ENCODE measurements around the gene TALDO1. TPM values are rescaled to one million over a fixed set of nuclear protein-coding genes. Genes with fewer than 3 reads are reported as not detected.

The TALDO1 gene
- total RNA-seq, 4 donors from 2014 or later, result 203 to 323 (median 241) TPM

- 33 to 45% methylated on average over 17 to 26 of the region's 30 CpGs for WGBS, 2 donors
- H3K4me1 ChIP-seq, result peaks cover 0 to 92% (median 48%) of the 10 kb centered on the region in 4 donors
- no peaks in the 10 kb centered on the region for H3K9me3 ChIP-seq
- H3K27me3 ChIP-seq, result peaks cover 0 to 4% of the 10 kb centered on the region in 2 donors
- TF ChIP-seq CTCF (IDR thresholded peaks at IDR 0.05) (peak in 1 of 5 experiments; percentile 30), POLR2A (IDR thresholded peaks at IDR 0.05) (no peak), EP300 (IDR thresholded peaks at IDR 0.05) (no peak)
- H3K27ac ChIP-seq, result peak overlapping the region; percentile 68 to 94 (median 86)
- peak overlapping the region; percentile 43 to 64 (median 44) for H3K4me3 ChIP-seq
- H3K36me3 ChIP-seq, result peaks cover 0 to 20% (median 0%) of the 10 kb centered on the region in 3 donors
- DNase-seq (ENCODE audit: low spot score in 2 of 2), result no peak
Observed at GRCh38 chr11:706957-707816, 40.1 kb upstream of the TALDO1 start.

- peaks cover 0 to 85% (median 42%) of the 10 kb centered on the region in 4 donors for H3K4me1 ChIP-seq
- peaks cover 0 to 4% of the 10 kb centered on the region in 2 donors for H3K27me3 ChIP-seq
- peak overlapping the region in 3 of 4 donors; percentile 81 to 94 (median 90) for H3K27ac ChIP-seq
- no peaks in the 10 kb centered on the region for H3K9me3 ChIP-seq
- TF ChIP-seq CTCF (IDR thresholded peaks at IDR 0.05) (no peak), EP300 (IDR thresholded peaks at IDR 0.05) (no peak), POLR2A (IDR thresholded peaks at IDR 0.05) (no peak)
- DNase-seq (ENCODE audit: low spot score in 2 of 2), result no peak
- 73 to 74% methylated on average over 14 to 16 of the region's 16 CpGs for WGBS, 2 donors
- peaks cover 0 to 13% (median 0%) of the 10 kb centered on the region in 3 donors for H3K36me3 ChIP-seq
- H3K4me3 ChIP-seq, result no peak overlapping the region
Observed at GRCh38 chr11:707817-708420, 39.3 kb upstream of the TALDO1 start.

GRCh38 chr11:708511-708910 lies 38.8 kb upstream of the TALDO1 start:
- Histone ChIP-seq H3K36me3 (peaks cover 0 to 10% (median 0%) of the 10 kb centered on the region in 3 donors), H3K9me3 (no peaks in the 10 kb centered on the region), H3K4me1 (peaks cover 0 to 79% (median 37%) of the 10 kb centered on the region in 4 donors), H3K27ac (peak overlapping the region in 3 of 4 donors; percentile 81 to 94 (median 90)), H3K4me3 (no peak overlapping the region), H3K27me3 (peaks cover 0 to 4% of the 10 kb centered on the region in 2 donors)
- WGBS, 2 donors, result 74 to 89% methylated on average over 5 to 6 of the region's 7 CpGs
- TF ChIP-seq CTCF (IDR thresholded peaks at IDR 0.05) (no peak), EP300 (IDR thresholded peaks at IDR 0.05) (no peak), POLR2A (IDR thresholded peaks at IDR 0.05) (no peak)
- DNase-seq (ENCODE audit: low spot score in 2 of 2), result no peak

- H3K27ac ChIP-seq, result peak overlapping the region in 3 of 4 donors; percentile 71 to 88 (median 87)
- no peak for DNase-seq (ENCODE audit: low spot score in 2 of 2)
- TF ChIP-seq POLR2A (IDR thresholded peaks at IDR 0.05) (no peak), EP300 (IDR thresholded peaks at IDR 0.05) (no peak), CTCF (IDR thresholded peaks at IDR 0.05) (no peak)
- 79 to 88% methylated on average over 12 to 18 of the region's 27 CpGs for WGBS, 2 donors
- H3K9me3 ChIP-seq, result no peaks in the 10 kb centered on the region
- H3K4me3 ChIP-seq, result no peak overlapping the region
- H3K27me3 ChIP-seq, result peaks cover 0 to 4% of the 10 kb centered on the region in 2 donors
- H3K36me3 ChIP-seq, result peaks cover 0 to 6% (median 0%) of the 10 kb centered on the region in 3 donors
- peaks cover 0 to 73% (median 36%) of the 10 kb centered on the region in 4 donors for H3K4me1 ChIP-seq
Observed at GRCh38 chr11:709109-709997, 37.9 kb upstream of the TALDO1 start.
